HepG2 (cell line): Measurements from ENCODE around the gene CDKN1C. TPM values are rescaled to one million over a fixed set of nuclear protein-coding genes. Genes with fewer than 3 reads are reported as not detected.

Experiments used
- BCLAF1 ChIP-seq: fragments of 450-650 bp; IDR thresholded peaks from 2 replicates; pipeline ENCODE4 v1.6.1; 2017; ENCODE audit warnings: mild to moderate bottlenecking
- CBX2 ChIP-seq, 2 experiments: fragments of 200-600 bp in 1 of 2; sonication (generic); formaldehyde crosslinking in 1 of 2; IDR thresholded peaks; 2 replicates each; pipeline versions ENCODE4 v1.7.0 to v1.8.1; 2018 to 2022; ENCODE audit warnings: low read depth in 2 of 2, low read length in 1 of 2, mild to moderate bottlenecking in 1 of 2, missing genetic modification reagents in 1 of 2
- CENPT ChIP-seq: sonication (generic); formaldehyde crosslinking; IDR thresholded peaks from 2 replicates; pipeline ENCODE4 v1.8.0; 2022; ENCODE audit warnings: low read depth, mild to moderate bottlenecking, moderate library complexity, missing genetic modification reagents
- CREBL2 ChIP-seq: sonication (generic); formaldehyde crosslinking; IDR thresholded peaks from 2 replicates; pipeline ENCODE4 v1.8.1; 2023; ENCODE audit warnings: missing genetic modification reagents, mild to moderate bottlenecking, borderline replicate concordance
- JUN ChIP-seq: sonication (generic); formaldehyde crosslinking; IDR thresholded peaks from 2 replicates; pipeline ENCODE4 v1.4.0; 2020; ENCODE audit warnings: mild to moderate bottlenecking, missing genetic modification reagents
- PITX1 ChIP-seq: sonication (generic); formaldehyde crosslinking; IDR thresholded peaks from 2 replicates; pipeline ENCODE4 v1.5.1; 2020; ENCODE audit warnings: mild to moderate bottlenecking, missing genetic modification reagents
- PRDM4 ChIP-seq: sonication (generic); formaldehyde crosslinking; IDR thresholded peaks from 2 replicates; pipeline ENCODE4 v1.9.0; 2021; ENCODE audit warnings: missing genetic modification reagents, borderline replicate concordance
- RELA ChIP-seq: sonication (generic); formaldehyde crosslinking; IDR thresholded peaks from 2 replicates; pipeline ENCODE4 v1.4.0; 2020; ENCODE audit warnings: missing genetic modification reagents
- RXRA ChIP-seq: sonication (generic); formaldehyde crosslinking; IDR thresholded peaks from 2 replicates; pipeline ENCODE4 v1.5.1; 2020; ENCODE audit warnings: missing genetic modification reagents
- SP2 ChIP-seq: sonication (generic); formaldehyde crosslinking; IDR thresholded peaks from 2 replicates; pipeline ENCODE4 v1.5.1; 2020; ENCODE audit warnings: mild to moderate bottlenecking, missing genetic modification reagents
- TFDP2 ChIP-seq: sonication (generic); formaldehyde crosslinking; IDR thresholded peaks from 2 replicates; pipeline ENCODE4 v1.4.0; 2020; ENCODE audit warnings: missing genetic modification reagents
- ZFP90 ChIP-seq: sonication (generic); formaldehyde crosslinking; IDR thresholded peaks from 2 replicates; pipeline ENCODE4 v1.8.0; 2022; ENCODE audit warnings: missing genetic modification reagents, mild to moderate bottlenecking, inconsistent platforms, borderline replicate concordance
- ZMYM4 ChIP-seq: sonication (generic); formaldehyde crosslinking; IDR thresholded peaks from 2 replicates; pipeline ENCODE4 v1.8.1; 2023; ENCODE audit warnings: mild to moderate bottlenecking, missing genetic modification reagents
- ZNF3 ChIP-seq: IDR thresholded peaks from 2 replicates; pipeline ENCODE4 v1.7.0; 2017; ENCODE audit warnings: inconsistent platforms
- ZXDC ChIP-seq: sonication (generic); formaldehyde crosslinking; IDR thresholded peaks from 2 replicates; pipeline ENCODE4 v1.5.0; 2020; ENCODE audit warnings: mild to moderate bottlenecking, missing genetic modification reagents
- polyA plus RNA-seq, 8 experiments: library from polyadenylated mRNA; depleted of rRNA in 3 of 8; stranded (reverse) in 7 of 8; unstranded in 1 of 8; fragments of >200 nt; fragmentation: Illumina TruSeq in 4 of 8; extraction: Trizol in 4 of 8; gene quantifications; 2 replicates each; pipeline versions ENCODE4 v1.2.1 to v1.2.3, GENCODE V29; 2011 to 2016; ENCODE audit warnings: low read depth in 4 of 8, missing spikeins in 1 of 8, mixed read lengths in 1 of 8; ENCODE audit not compliant: insufficient read depth in 1 of 8
- total RNA-seq, 5 experiments: library from RNA; depleted of rRNA; stranded (reverse); fragments of >200 nt; fragmentation: Illumina TruSeq; extraction: Trizol; gene quantifications; 2 replicates each; pipeline ENCODE4 v1.2.3, GENCODE V29; 2016; ENCODE audit warnings: low read depth in 1 of 5

Gene CDKN1C
- total and polyA plus RNA-seq, 2 of the 13 experiments (the other 11 are each of a cell fraction or from before 2014, with no cell fraction given): not detected

GRCh38 chr11:2892215-2892966 is 6.8 kb upstream of the CDKN1C start (continued):
- TF ChIP-seq ZXDC (CRISPR knock-in tag): no peak
- no peak for TF ChIP-seq PRDM4 (CRISPR knock-in tag)
- TF ChIP-seq CREBL2 (CRISPR knock-in tag): no peak
- TF ChIP-seq CBX2 (IDR thresholded peaks at IDR 0.05; ENCODE audit: low read depth, low read length): no peak
- no peak for TF ChIP-seq CBX2 (CRISPR knock-in tag; IDR thresholded peaks at IDR 0.05; ENCODE audit: low read depth)
- no peak for TF ChIP-seq ZFP90 (CRISPR knock-in tag)
- TF ChIP-seq ZNF3 (CRISPR knock-in tag): no peak
- TF ChIP-seq JUN (CRISPR knock-in tag): no peak
- TF ChIP-seq CENPT (CRISPR knock-in tag): no peak
- TF ChIP-seq RELA (CRISPR knock-in tag): no peak
- no peak for TF ChIP-seq RXRA
- no peak for TF ChIP-seq BCLAF1
- TF ChIP-seq ZMYM4 (CRISPR knock-in tag): no peak
- TF ChIP-seq TFDP2 (CRISPR knock-in tag): no peak
- TF ChIP-seq PITX1 (CRISPR knock-in tag): 0 out of 2 replicates have a peak, but pooled peaks have one; percentile 28
- no peak for TF ChIP-seq SP2 (CRISPR knock-in tag)
